Measurements from ENCODE around the gene DSC3. TPM values are rescaled to one million over a fixed set of nuclear protein-coding genes. Genes with fewer than 3 reads are reported as not detected.

DSC3 gene
- total RNA-seq, 1 experiment from 2014 or later, result 7.6 TPM

- Histone ChIP-seq H4K20me1 (ENCODE audit: insufficient read depth) (no peaks in the 10 kb centered on the region), H3K9me2 (ENCODE audit: insufficient read depth) (no peaks in the 10 kb centered on the region), H3K27me3 (ENCODE audit: insufficient read depth, low read length) (no peaks in the 10 kb centered on the region), H3K9me3 (ENCODE audit: control insufficient read depth in 1 of 2, insufficient read depth in 1 of 2, low read depth in 1 of 2, low read length in 2 of 2) (no peaks in the 10 kb centered on the region), H3K27ac (ENCODE audit: low read depth, low read length) (no peak overlapping the region), H3K79me2 (ENCODE audit: insufficient read depth, low read length) (peaks cover 17% of the 10 kb centered on the region; the same call in 1 of the 2 replicates), H3K4me2 (ENCODE audit: low read length) (no peak overlapping the region), H2AFZ (ENCODE audit: low read depth, low read length, poor library complexity, severe bottlenecking) (no peak overlapping the region), H3K4me3 (replicated peaks in 1 of 2; ENCODE audit: low read depth in 1 of 2, low read length in 2 of 2) (no peak overlapping the region), H3K36me3 (ENCODE audit: control insufficient read depth in 1 of 2, insufficient read depth in 2 of 2, low read length in 2 of 2) (peaks cover 16 to 23% of the 10 kb centered on the region in 2 experiments), H3K4me1 (ENCODE audit: control insufficient read depth in 1 of 2, insufficient read depth in 2 of 2, low read length in 2 of 2) (no peaks in the 10 kb centered on the region), H3K9ac (ENCODE audit: low read length) (no peak overlapping the region)
- TF ChIP-seq EZH2 (IDR thresholded peaks at IDR 0.05), result no peak
- no peak for TF ChIP-seq POLR2AphosphoS5 (IDR thresholded peaks at IDR 0.05; ENCODE audit: low read depth, low read length)
- no peak for TF ChIP-seq EZH2phosphoT487 (IDR thresholded peaks at IDR 0.05; ENCODE audit: borderline replicate concordance)
- TF ChIP-seq FOSL1 (IDR thresholded peaks at IDR 0.05; ENCODE audit: low read depth), result no peak
- no peak for TF ChIP-seq SP1 (IDR thresholded peaks at IDR 0.05; ENCODE audit: low read depth)
- DNase-seq (ENCODE audit: low read depth, low spot score) (no peak), ATAC-seq (no peak)
- intact Hi-C loops (cut with micrococcal nuclease), result no loop called here
- no TSS peak for BruUV-seq (replicated peaks)
- RAD21 ChIA-PET (ENCODE audit: low non-redundant PET in 1 of 2, low total read pairs in 2 of 2, uncharacterized antibody in 2 of 2, unreplicated experiment in 2 of 2), result no interaction called here
- CTCF ChIA-PET, result no interaction called here
- POLR2A ChIA-PET, result no interaction called here
Measured at GRCh38 chr18:31091350-31091749, 48.8 kb upstream of the DSC3 start.

GRCh38 chr18:31088532-31088931 lies 46.0 kb upstream of the DSC3 start:
- ChIA-PET POLR2A (no interaction called here), RAD21 (ENCODE audit: low non-redundant PET in 1 of 2, low total read pairs in 2 of 2, uncharacterized antibody in 2 of 2, unreplicated experiment in 2 of 2) (no interaction called here), CTCF (no interaction called here)
- TF ChIP-seq MAX (IDR thresholded peaks at IDR 0.05) (no peak), ATF3 (IDR thresholded peaks at IDR 0.05) (no peak), POLR2A (IDR thresholded peaks at IDR 0.05; ENCODE audit: borderline replicate concordance, extremely low read depth, insufficient read depth, insufficient read length) (no peak), EZH2phosphoT487 (IDR thresholded peaks at IDR 0.05; ENCODE audit: borderline replicate concordance) (no peak)
- H3K4me2 ChIP-seq (ENCODE audit: low read length), result no peak overlapping the region
- H4K20me1 ChIP-seq (ENCODE audit: insufficient read depth), result no peaks in the 10 kb centered on the region
- no peaks in the 10 kb centered on the region for H3K4me1 ChIP-seq (ENCODE audit: control insufficient read depth in 1 of 2, insufficient read depth in 2 of 2, low read length in 2 of 2)
- no peak overlapping the region for H2AFZ ChIP-seq (ENCODE audit: low read depth, low read length, poor library complexity, severe bottlenecking)
- DNase-seq (ENCODE audit: low read depth, low spot score), result no peak
- ATAC-seq, result no peak
- H3K9me3 ChIP-seq (ENCODE audit: control insufficient read depth in 1 of 2, insufficient read depth in 1 of 2, low read depth in 1 of 2, low read length in 2 of 2), result no peaks in the 10 kb centered on the region
- intact Hi-C loops (cut with micrococcal nuclease), result no loop called here
- H3K27me3 ChIP-seq (ENCODE audit: insufficient read depth, low read length), result no peaks in the 10 kb centered on the region
- no peaks in the 10 kb centered on the region for H3K9me2 ChIP-seq (ENCODE audit: insufficient read depth)
- H3K4me3 ChIP-seq (replicated peaks in 1 of 2; ENCODE audit: low read depth in 1 of 2, low read length in 2 of 2), result no peak overlapping the region
- no peaks in the 10 kb centered on the region for H3K79me2 ChIP-seq (ENCODE audit: insufficient read depth, low read length)
- no TSS peak for BruUV-seq (replicated peaks)
- H3K9ac ChIP-seq (ENCODE audit: low read length), result no peak overlapping the region
- H3K36me3 ChIP-seq (ENCODE audit: control insufficient read depth in 1 of 2, insufficient read depth in 2 of 2, low read length in 2 of 2), result peaks cover 17 to 30% of the 10 kb centered on the region in 2 experiments
- no peak overlapping the region for H3K27ac ChIP-seq (ENCODE audit: low read depth, low read length)
